ENCODE measurements around the gene SAG. TPM values are rescaled to one million over a fixed set of nuclear protein-coding genes. Genes with fewer than 3 reads are reported as not detected.

Gene SAG
- total RNA-seq, 2 donors from 2014 or later, result 0.45 TPM; not detected in 1

GRCh38 chr2:233369462-233369861 is 61.8 kb downstream of the SAG start:
- DNase-seq (ENCODE audit: low spot score), result no peak
- 84% methylated on average over 8 of the region's 8 CpGs for WGBS
- Histone ChIP-seq H3K9me3 (no peaks in the 10 kb centered on the region), H3K4me1 (replicated peaks) (peaks cover 8% of the 10 kb centered on the region), H3K27me3 (replicated peaks; ENCODE audit: insufficient read depth) (no peaks in the 10 kb centered on the region), H3K27ac (peak overlapping the region; percentile 37 to 72), H3K36me3 (no peaks in the 10 kb centered on the region), H3K4me3 (no peak overlapping the region)
- intact Hi-C loops (cut with DNase I), result no loop called here
- TF ChIP-seq POLR2A (IDR thresholded peaks at IDR 0.05) (no peak), POLR2AphosphoS5 (IDR thresholded peaks at IDR 0.05) (no peak), CTCF (IDR thresholded peaks at IDR 0.05) (no peak)

GRCh38 chr2:233369897-233370685 is 62.5 kb downstream of the SAG start:
- Histone ChIP-seq H3K4me3 (no peak overlapping the region), H3K36me3 (no peaks in the 10 kb centered on the region), H3K9me3 (no peaks in the 10 kb centered on the region), H3K27ac (peak overlapping the region; percentile 38 to 72), H3K27me3 (replicated peaks; ENCODE audit: insufficient read depth) (no peaks in the 10 kb centered on the region), H3K4me1 (replicated peaks) (peaks cover 8% of the 10 kb centered on the region)
- no peak for DNase-seq (ENCODE audit: low spot score)
- TF ChIP-seq CTCF (IDR thresholded peaks at IDR 0.05) (no peak), POLR2A (IDR thresholded peaks at IDR 0.05) (no peak), POLR2AphosphoS5 (IDR thresholded peaks at IDR 0.05) (no peak)
- WGBS, result 76% methylated on average over 9 of the region's 9 CpGs
- intact Hi-C loops (cut with DNase I), result no loop called here

GRCh38 chr2:233371641-233372040 is 64.0 kb downstream of the SAG start:
- intact Hi-C loops (cut with DNase I), result no loop called here
- H3K36me3 ChIP-seq, result no peaks in the 10 kb centered on the region
- H3K4me1 ChIP-seq (replicated peaks), result peaks cover 8% of the 10 kb centered on the region
- 77% methylated on average over 2 of the region's 2 CpGs for WGBS
- no peak overlapping the region for H3K4me3 ChIP-seq
- peak overlapping the region; percentile 45 to 72 for H3K27ac ChIP-seq
- TF ChIP-seq POLR2A (IDR thresholded peaks at IDR 0.05), result no peak
- TF ChIP-seq POLR2AphosphoS5 (IDR thresholded peaks at IDR 0.05), result no peak
- TF ChIP-seq CTCF (IDR thresholded peaks at IDR 0.05), result no peak
- H3K27me3 ChIP-seq (replicated peaks; ENCODE audit: insufficient read depth), result no peaks in the 10 kb centered on the region
- no peaks in the 10 kb centered on the region for H3K9me3 ChIP-seq
- DNase-seq (ENCODE audit: low spot score), result no peak

GRCh38 chr2:233372855-233373254 is 65.2 kb downstream of the SAG start:
- no peak overlapping the region for H3K4me3 ChIP-seq
- H3K36me3 ChIP-seq, result no peaks in the 10 kb centered on the region
- H3K9me3 ChIP-seq, result no peaks in the 10 kb centered on the region
- peak overlapping the region; percentile 45 to 72 for H3K27ac ChIP-seq
- H3K4me1 ChIP-seq (replicated peaks), result peaks cover 8% of the 10 kb centered on the region
- WGBS, result 77% methylated on average over 8 of the region's 8 CpGs
- intact Hi-C loops (cut with DNase I), result no loop called here
- no peaks in the 10 kb centered on the region for H3K27me3 ChIP-seq (replicated peaks; ENCODE audit: insufficient read depth)
- DNase-seq (ENCODE audit: low spot score), result no peak
- no peak for TF ChIP-seq CTCF (IDR thresholded peaks at IDR 0.05)
- no peak for TF ChIP-seq POLR2A (IDR thresholded peaks at IDR 0.05)
- TF ChIP-seq POLR2AphosphoS5 (IDR thresholded peaks at IDR 0.05), result no peak

- DNase-seq (ENCODE audit: low spot score), result no peak
- Histone ChIP-seq H3K4me3 (no peak overlapping the region), H3K4me1 (replicated peaks) (peaks cover 8% of the 10 kb centered on the region), H3K36me3 (no peaks in the 10 kb centered on the region), H3K27ac (peak overlapping the region in 1 of 2 donors; percentile 72), H3K27me3 (replicated peaks; ENCODE audit: insufficient read depth) (no peaks in the 10 kb centered on the region), H3K9me3 (no peaks in the 10 kb centered on the region)
- intact Hi-C loops (cut with DNase I), result no loop called here
- TF ChIP-seq POLR2AphosphoS5 (IDR thresholded peaks at IDR 0.05) (no peak), POLR2A (IDR thresholded peaks at IDR 0.05) (no peak), CTCF (IDR thresholded peaks at IDR 0.05) (no peak)
- WGBS, result 67% methylated on average over 5 of the region's 5 CpGs
These were observed 65.7 kb downstream of the SAG start for GRCh38 chr2:233373316-233373715.
